NCI-H2107 treated with DMSO at 0.1 percent for 48 hours (cell line): ENCODE results near the gene ITGBL1.

Experiments used
- DNase-seq: peaks from one replicate; lab custom pipeline; 2025; ENCODE audit not compliant: unreplicated experiment; lab: John Stamatoyannopoulos, UW

The ITGBL1 gene

DNA sequence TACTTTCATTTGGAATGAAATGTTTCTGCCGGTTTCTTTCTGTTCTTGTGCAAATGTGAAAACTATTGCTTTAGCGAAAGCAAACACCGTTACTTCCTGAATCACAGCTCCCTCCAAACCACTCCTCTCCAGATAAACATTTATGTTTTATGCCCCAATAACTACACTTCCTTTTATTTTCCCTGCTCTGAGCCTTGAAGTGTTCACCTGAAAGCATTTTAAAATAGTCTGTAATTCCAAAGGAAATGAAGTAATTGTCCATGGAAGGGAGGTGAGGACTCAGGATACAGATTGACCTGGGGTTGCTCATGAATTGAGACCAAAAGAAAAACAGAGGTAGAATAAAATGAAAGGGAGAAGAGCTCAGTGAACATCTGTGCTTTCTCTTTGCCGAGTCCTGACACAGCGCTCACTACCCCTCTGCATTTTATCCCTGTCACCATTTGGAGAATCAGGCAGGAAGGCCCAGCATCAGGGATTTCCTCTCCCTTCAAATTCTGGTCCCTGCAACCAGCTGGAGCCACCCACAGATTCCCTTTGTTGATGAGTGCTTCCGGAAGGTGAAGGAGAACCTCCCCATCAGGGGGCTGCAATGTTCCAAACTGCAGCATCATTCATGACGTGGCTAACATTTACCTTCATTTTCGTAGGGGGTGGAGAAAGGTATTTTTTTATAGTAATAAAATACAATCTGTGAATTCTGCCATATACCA lies 171.9 kb downstream of the ITGBL1 start:
- DNase-seq, result peak; percentile 52

DNA sequence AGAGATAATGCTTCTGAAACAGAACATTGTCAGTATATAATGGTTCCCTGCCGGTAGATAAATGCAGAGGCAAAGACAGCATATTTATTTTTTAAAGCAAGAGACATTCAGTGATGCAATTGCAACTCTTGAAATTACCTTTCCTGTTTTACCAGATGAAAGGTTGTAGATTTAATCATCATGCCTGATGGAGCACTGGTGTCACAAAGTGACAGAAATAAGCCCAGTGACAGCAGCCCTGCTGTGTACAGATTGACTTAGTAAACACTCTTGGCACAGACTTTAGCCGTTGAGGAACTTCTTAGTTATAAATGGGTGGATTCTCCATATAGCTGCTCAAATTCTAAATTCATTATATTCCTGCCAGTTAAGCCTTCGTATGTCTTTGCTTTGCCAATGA lies 172.5 kb downstream of the ITGBL1 start:
- peak; percentile 52 for DNase-seq

DNA sequence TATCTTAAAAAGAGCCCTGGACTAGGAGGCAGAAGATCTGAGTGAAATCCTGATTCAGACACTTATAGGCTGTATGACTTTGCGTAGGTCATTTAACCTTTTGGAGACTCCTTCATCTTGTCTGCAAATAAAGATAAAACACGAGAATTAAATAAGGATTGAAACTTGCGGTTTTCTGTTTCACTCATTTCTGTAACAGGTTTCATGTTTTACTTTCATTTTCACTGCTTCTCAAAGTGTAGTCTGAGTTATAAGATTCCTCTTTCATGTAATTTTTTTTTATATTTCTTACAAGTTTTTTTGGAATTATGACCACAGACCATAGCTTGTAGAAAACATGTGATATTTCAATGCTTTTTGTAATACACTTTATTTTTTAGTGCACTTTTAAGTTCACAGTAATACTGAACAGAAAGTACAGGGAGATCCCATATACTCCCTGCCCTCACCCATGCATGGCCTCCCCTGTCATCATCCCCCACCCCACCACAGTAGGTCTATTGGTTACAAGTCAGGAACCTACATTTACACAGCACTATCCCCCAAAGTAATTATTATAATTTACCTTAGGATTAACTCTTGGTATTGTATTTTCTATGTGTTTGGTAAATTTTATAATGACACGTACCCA lies 174.6 kb downstream of the ITGBL1 start:
- DNase-seq, result peak; percentile 4

DNA sequence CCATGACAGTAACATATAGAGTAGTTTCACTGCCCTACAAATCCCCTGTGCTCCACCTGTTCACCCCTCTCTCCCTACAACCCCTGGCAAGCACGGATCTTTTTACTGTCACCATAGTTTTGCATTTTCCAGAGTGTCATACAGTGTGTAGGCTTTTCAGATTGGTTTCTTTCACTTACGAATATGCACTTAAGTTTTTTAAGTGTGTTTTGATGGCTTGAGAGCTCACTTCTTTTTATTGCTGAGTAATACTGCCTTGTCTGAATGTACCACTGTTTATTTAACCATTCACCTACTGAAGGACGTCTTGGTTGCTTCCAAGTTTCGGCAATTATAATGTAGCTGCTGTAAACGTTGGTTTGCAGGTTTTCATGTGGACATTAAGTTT lies 175.1 kb downstream of the ITGBL1 start:
- DNase-seq, result peak; percentile 66

DNA sequence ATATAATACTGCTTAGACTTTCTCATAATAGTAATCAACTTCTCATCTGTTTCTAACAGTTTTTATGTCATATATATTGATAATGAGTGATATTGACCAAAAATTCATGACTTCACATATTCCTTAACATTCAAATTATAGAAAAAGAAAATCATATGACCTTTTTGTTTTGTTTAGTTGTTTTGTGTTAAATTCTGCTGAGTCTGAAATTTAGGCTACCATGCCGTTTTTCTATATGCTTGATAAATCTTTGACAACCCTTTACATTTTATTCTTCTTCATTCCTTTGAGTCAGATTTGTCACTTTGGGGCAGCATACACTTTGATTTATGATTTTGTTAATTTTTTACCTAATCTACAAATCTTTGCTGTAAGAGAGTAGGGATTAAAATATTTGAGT lies 176.4 kb downstream of the ITGBL1 start:
- DNase-seq, result no peak

DNA sequence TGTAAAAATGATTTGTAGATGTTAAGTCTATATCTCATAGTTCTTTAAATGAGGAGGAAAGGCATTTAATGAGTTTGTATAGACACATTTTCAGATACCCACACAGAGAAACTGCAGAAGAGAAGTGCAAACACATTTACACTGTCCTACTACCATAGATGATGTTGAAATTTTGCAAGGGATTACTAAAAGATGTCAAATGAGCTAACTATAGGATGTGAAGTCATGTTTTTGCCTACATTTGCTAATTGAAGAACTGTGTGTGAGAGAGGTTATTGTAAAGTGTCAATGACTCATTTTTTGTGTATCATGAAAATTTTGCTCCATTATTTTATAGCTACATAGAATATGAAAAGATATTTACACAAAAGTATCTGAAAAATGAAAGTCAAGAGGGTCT lies 178.9 kb downstream of the ITGBL1 start:
- no peak for DNase-seq

DNA sequence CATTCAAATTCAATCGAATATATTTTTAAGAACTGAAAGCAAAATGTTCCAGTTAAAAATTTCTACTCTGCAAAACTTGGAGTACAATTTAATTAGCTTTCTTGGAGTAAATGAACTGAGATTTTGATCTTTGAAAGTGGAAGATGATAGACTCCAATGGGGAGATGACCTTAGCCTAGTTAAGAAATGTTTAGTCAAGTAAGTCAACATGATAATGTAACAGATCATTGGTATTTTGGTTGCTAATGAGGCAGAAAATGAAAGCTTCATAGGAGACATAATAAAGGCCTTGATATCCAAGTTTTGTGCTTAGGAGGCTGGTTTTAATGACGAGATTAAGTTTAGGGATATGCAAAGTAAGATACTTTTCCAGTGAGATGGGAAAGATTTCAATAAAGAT lies 181.7 kb downstream of the ITGBL1 start:
- DNase-seq, result no peak

DNA sequence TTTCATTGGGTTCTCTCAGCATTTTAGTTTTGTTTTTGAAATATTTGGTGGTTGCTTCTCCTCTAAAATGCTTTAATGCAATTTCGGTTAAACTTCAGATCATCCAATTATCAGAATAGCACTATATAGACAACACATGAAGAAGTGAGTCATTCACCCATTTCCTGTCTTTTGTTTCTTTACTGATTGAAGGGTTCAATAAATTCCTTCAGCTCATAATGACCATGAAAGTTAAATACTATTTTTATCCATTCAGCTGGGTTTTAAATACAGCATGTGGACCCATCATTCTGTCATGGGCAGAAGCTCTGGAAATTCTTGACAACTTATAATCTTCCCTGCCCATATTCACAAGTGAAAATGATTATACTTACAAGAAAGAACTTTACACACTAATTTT lies 187.2 kb downstream of the ITGBL1 start:
- no peak for DNase-seq

DNA sequence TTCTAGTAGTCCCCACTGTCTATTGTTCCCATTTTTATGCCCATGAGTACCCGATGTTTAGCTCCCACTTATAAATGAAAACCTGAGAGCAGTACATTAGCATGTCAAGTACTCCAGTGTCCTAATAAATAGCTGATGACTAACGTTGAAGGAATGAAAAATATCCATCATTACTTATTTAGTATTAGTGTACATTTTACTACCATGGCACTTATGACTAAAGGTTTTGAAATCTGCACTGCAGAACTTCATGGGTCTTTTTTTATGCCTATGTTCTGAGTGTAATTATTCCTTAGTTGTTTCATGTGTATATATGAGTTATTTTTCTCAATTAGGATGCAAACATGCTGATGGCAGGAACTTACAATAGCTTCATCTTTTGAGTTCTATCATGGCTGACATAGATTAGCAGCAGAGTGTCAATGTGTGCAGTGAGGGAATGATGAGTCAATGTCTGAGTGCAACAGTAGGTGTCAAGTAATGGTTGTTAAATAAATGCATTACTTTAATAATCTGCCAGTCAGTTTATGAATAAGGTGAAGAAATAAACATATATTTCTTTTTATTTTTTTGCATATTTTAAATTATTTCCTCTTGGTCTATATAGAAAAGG lies 188.4 kb downstream of the ITGBL1 start:
- DNase-seq, result no peak

DNA sequence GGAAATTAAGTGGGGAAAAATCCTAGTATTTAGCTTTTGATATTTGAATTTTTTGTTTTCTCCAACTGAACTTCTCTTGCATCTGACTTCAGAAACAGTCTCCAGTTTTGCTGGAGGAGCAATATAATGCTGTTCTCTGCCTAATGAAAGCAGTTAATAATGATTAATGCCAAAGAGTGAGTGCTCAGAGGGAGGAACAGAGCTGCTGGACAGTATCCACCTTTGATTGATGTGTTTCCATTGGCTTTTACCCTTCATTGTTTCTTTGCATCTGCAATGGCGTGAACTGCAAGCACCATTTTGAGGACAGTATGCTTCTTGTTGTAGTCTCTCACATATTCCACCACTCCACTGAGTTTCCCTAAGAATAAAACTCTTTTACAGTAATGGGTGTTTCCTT lies 193.4 kb downstream of the ITGBL1 start:
- DNase-seq, result no peak

DNA sequence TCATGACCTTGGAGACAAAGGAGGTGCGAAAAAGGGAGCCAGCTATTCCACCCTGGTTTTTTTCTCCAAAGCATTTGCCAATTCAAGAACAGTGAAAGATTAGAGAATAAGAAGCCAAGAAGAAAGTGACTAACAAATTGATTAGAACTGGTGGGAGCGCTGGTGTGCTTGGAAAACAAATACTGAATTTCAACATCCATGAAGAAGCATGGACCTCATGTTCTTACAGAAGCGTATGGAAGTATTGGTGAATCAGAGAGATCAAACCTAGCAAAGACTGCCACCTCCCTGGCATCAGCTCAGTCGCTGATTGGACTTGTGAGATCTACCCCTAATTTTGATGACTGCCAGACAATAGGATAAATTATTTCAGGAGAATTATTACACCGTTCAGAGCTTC lies 195.3 kb downstream of the ITGBL1 start:
- no peak for DNase-seq

DNA sequence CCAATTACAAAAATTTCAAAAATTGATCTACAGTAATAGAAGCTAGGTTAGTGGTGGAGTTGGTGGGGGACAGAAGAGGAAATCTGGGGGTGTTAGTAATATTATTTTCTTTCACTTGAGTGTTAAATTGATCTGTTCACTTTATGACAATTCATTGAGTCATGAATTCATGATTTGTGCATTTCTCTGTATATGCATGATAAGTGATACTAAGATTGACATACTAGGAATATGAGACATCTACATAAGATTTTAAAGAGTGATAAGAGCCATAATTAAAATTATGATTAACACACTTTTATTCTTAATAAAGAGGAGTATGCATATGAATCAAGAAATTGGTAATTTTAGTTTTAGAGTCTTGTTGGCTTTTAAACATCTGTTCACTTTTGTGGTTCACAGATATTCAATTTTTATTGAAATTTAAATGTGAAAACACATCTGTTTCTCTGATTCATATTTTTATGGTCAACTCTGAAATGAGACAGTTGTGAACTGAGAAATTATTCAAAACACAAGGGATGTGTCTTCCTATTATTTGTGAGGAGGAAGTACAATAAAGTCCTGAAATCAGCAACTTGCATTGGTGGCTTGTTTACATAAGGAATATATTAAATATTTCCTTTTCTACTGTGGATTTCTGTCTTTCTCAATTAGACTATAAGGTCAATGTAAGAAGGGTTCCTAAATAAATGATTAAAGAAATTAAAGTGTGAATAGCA lies 196.5 kb downstream of the ITGBL1 start:
- no peak for DNase-seq

DNA sequence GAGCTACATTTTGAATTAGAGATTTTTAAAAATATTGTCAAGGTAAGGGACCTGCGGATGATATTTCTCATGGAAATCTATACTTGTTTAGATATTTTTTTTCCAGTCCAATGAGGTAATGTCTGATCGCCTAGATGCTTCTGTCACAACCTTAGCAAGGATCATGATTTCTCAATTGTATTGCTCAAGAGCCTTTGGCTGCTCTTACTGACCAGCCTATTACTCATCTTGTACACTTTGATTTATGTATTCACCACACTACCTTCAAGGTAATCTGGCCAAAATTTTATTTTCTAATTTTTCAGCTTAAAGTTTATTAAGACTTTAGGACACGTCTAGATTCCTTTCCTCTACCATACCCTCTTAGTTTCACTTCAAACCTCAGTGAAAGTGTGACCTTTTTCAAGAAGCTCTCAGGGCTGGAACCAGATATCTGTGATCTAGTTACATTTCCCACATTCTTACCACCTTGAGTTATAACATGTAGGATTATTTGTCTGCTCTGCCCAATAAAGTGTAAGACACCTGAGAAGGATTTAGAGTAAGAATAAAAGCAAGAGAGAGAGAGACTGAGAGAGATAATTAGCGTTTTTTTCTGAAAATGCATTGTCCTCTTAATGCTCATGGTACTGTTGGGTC lies 197.1 kb downstream of the ITGBL1 start:
- DNase-seq, result peak; percentile 19

DNA sequence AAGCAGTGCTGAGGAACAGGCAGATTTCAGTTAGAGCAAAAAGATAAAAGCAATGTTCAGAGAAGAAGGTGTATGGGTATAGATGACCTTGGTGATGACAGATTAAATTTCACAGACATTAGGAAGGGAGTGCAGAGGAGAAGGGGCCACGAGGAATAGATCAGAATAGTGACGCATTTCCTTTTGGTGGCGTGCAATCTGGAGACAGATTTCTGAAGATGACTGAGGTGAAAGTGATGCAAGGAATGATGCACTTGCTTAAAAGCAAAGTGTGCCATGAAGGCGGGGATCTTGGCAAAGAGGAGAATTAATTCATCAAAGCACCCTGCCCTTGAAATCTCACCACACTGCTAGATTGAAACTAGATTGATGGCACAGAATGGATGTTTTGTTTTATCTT lies 202.4 kb downstream of the ITGBL1 start:
- DNase-seq, result no peak

DNA sequence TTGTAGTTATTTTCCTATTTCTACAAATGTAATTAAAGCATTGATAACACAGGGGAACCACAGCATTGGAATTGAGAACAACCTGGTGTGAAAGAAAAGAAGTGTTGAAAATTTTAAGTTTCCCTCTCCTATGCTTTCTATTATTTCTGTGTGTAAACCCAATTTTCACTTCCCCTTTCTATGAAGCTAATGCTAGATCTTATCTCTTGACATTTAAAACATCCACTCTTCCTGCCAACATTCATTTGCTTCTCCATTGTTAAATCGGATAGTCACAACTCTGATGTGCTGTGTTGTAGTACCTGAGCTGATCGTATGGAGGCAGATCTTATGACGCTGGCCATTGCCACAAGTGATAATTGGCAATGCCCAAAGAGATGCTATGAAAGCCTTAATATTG lies 203.0 kb downstream of the ITGBL1 start:
- DNase-seq, result no peak

DNA sequence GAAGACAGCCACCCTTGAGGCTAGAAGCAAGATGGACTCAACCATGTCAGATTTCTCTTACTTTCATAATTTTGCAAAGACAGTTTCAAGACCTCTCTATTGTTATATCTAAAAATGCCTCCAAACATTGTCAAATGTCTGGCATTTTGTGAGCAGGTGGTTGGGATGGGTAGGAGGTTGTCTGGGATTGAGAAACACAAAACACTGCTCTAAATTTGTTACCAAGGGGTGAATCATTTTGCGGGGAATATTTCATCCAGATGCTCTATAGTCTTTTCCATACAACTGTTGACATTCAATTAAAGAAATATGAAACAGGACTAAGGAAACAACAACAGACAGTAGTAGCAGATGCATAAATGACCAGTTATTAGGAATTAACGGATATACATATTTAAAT lies 208.2 kb downstream of the ITGBL1 start:
- DNase-seq, result no peak

DNA sequence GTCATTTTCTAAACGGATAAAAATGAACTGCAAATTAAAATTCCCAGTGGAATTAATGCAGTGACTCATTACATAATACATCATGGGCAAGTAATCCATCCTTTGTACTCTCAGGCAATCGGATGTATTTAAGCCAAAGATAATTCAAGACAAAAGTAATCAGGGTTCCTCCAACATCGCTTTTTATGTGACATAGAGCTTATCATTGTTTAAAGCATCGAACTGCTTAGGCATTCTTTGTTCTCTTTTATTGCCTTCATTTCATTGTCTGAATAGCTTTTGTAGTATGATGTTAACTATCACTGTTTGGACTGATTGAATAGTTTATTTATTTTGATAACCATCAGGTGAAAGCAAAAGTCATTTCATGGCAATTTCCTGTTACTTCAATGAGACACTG lies 209.4 kb downstream of the ITGBL1 start:
- DNase-seq, result no peak

DNA sequence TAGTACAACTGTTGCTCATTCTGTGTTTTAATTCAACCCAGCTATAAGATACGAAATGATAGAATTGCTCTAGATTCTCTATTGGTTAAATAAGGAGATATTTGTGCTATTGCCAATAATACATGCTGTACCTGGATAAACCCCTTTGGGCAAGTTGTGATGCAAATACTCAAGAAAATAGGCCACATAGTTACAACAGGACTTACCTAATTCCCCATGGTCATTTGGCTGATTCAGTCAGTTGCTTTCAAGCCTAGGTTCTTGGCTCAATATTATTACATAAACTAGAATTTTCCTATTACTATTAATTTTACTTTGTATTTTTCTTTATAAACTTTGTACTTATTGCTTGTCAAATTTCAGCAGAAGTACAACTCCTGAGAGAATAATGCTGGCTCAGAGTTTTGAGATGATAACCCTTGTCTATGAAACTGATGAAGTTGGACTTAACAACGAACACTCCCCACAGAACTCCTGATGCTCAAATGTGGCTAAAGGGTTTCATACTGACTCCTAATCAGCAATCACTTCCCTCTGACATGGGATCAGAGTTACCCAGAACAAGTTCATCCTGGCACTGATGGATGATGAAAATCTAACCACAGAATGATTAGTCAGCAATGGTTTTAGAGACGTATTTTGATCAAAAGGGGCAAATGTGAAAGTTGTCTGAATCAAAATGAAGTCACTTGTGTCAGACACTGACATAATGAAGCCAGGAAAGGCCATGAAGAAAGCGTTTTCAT lies 221.1 kb downstream of the ITGBL1 start:
- no peak for DNase-seq

DNA sequence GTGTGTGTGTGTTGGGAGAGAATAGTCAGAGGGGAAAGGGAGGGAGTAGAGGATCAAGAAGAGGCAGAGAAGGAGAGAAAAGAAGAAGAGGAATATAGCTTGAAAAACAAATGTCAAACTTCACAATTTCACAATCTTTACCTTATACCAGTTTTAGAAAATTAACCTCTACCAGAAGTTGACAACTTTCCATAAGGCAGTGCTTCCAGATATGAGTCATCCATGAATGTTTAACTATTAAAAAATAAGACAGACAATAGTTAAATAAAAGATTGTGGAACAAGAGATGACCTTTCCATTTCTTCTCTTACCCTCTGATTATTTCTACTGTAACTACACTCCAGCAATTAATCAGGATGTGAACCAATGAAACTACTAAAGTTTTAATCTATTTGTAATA lies 229.4 kb downstream of the ITGBL1 start:
- no peak for DNase-seq

DNA sequence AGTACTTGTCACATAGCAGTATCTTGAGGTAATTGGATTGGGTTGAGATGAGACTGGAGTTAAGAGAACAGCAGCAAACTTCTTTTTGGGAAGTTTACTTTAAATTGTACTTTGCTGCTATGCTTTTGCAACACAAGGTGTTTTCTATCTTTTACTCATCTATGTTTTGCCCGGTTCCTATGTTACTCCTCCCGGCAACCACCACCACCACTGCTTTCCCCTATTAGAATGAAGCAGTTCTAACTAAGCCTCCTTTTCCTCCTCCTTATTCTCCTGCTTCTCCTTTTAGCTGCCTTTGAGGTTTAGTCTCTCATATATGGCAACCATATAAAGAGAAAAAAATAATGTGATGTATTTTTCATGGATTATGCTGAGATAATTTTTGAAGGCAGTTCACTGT lies 233.5 kb downstream of the ITGBL1 start:
- no peak for DNase-seq

DNA sequence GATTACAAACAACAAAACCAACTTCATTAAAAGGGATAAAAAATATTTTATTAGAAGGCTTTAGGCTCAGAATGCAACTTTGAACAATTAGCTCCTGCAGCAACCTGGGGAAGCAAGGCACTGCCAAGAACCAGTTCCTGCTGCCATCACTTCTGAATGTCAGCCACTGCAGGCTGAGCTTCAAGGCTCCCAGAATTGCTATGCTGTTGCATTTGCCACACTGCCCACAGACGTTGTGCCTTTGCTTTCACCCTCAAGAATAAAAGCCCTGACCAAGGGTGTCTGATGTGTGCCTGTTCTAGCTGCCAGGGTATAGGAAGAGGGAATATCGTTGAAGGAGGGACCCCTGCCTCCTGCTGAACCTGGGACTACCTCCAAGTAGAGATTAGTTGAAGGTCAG lies 238.4 kb downstream of the ITGBL1 start:
- no peak for DNase-seq
